M059J (cell line): ENCODE data around the gene ZNF805. TPM values are rescaled to one million over a fixed set of nuclear protein-coding genes. Genes with fewer than 3 reads are reported as not detected.

Experiments
- DNase-seq: peaks from one replicate; pipeline ENCODE4 v3.0.0-alpha.2; 2012; ENCODE audit warnings: low read depth
- total RNA-seq: library from RNA; depleted of rRNA; stranded (reverse); fragments of >200 nt; shearing (Covaris generic); gene quantifications from 2 replicates; pipeline ENCODE4 v1.2.3, GENCODE V29; 2014; rRNA removed

ZNF805 gene
- total RNA-seq, 1 experiment from 2014 or later: 13.3 TPM

DNA sequence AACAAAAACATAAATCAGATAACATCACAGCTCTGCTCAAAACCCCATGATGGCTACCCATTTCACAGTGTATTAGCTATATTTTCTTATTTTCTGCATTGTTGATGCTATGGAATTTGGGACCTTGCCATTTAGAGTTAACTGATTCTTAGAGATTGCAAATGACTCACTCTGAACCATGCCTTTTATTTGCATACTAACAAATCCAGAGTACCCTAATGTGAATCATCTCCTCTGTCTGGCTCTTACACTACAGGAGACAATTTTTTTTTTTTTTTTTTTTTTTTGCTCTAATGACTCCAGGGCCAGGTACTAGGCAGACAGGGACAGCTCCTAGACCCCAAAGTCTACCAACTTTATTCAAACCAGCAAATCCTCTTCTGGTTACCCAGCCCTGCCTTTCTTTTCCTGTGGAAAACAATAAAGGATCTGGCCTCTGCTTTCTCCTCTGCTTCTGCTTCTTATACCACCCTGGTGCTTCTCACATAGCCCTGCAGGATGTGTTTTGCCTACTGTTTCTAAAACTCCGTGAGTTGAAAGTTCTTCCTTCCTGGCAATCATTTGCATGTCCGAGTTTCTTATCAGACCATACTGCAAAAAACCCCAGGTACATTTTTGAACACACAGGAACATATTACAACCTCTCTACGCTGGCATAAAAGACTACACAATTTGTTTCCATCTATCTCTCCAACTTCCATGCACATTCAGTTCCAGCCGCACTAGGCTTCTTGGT is 29.3 kb downstream of the ZNF805 start:
- DNase-seq: peak; percentile 94

DNA sequence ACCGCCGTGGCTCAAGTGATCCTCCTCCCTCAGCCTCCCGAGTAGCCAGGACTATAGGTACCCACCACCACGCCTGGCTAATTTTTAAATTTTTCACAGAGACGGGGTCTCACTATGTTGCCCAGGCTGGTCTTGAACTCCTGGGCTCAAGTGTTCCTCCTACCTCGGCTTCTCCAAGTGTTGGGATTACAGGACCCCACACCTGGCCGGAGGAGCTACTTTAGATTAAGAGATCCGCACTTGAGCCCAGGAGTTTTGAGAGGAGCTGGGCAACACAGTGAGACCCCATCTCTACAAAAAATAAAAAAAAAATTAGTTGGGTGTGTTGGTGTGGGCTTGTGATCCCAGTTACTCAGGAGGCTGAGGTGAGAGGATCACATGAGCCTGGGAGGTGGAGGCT is 30.8 kb downstream of the ZNF805 start:
- DNase-seq: no peak

DNA sequence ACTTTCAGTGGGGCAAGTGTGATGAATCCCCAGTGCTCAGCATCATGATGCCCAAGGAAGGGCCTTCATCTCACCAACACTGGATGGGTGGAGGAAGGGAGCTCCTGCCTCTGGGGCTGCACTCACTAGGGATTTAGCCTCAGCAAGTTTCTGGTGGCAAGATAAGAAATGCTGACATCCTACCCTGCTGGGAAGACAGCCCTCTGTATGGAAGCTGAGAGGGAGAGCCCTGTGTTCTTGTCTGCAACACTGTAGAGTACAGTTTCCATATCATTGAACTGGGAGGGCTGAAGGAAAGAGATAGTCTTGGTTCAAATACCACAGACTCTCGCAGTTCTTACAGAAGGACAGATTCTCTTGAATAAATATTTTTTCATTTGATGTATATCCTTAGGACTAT is 32.6 kb downstream of the ZNF805 start:
- DNase-seq: no peak

DNA sequence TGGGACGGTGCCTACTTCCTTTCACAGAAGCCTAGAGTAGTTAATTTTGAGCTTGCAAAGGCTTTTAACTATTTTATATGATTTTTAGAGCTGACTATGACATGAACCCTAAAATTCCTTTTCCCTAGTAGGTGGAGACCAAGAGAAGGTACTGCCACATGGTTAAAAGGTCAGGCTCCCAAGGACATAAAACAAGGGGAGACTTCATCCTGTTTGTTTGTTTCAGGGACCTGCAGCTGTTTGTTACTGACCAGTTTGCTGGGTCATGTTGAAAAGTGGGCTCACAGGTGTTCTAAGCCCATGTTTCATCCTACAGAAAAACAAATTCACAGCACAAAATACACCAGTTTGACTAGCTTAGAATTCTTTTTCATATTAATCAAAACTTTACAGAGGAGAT is 36.0 kb downstream of the ZNF805 start:
- no peak for DNase-seq

DNA sequence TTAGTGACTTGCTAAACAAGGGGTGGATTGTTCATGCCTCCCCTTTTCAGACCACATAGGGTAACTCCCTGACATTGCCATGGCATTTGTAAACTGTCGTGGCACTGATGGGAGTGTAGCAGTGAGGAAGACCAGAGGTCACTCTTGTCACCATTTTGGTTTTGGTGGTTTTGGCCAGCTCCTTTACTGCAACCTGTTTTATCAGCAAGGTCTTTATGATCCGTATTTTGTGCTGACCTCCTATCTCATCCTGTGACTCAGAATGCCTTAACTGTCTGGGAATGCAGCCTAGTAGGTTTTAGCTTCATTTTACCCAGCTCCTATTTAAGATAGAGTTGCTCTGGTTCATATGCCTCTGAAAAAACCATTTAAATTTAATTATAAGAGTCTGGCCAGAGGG is 38.0 kb downstream of the ZNF805 start:
- DNase-seq: peak; percentile 96

DNA sequence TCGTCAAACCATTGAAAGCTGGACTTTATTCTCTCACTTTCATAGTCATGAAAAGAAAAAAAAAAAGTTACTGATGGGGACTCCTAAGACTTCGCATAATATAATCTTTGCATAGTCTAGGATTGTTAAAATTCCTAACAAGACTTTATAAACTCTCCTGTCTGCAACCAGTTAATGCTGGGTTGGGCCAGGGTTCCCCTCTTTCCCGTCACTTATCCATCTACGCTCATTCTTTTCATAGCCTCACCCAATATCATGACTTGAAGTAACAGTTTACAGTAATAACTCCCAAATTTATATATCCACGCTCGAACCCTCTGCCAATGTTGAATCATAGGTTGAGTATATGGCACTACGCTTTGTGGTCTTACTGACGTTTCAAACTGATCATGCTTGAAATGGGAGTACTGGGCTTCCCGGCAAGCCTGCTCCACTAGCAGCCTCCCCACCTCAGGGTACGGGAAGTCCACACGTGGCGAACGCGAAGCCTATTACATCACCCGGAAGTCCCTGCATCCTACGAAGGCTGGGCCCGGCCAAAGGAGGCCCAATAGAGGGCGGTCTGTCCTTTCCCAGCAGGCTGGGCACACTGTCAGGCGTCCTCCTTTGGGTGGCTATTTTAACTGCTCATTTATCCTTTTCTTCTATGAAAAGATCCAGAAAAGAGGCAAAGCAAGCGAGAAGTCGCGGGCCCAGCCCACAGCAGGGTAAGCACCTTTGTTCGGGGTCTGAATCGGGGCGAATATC is 39.2 kb downstream of the ZNF805 start:
- DNase-seq: peak; percentile 94

DNA sequence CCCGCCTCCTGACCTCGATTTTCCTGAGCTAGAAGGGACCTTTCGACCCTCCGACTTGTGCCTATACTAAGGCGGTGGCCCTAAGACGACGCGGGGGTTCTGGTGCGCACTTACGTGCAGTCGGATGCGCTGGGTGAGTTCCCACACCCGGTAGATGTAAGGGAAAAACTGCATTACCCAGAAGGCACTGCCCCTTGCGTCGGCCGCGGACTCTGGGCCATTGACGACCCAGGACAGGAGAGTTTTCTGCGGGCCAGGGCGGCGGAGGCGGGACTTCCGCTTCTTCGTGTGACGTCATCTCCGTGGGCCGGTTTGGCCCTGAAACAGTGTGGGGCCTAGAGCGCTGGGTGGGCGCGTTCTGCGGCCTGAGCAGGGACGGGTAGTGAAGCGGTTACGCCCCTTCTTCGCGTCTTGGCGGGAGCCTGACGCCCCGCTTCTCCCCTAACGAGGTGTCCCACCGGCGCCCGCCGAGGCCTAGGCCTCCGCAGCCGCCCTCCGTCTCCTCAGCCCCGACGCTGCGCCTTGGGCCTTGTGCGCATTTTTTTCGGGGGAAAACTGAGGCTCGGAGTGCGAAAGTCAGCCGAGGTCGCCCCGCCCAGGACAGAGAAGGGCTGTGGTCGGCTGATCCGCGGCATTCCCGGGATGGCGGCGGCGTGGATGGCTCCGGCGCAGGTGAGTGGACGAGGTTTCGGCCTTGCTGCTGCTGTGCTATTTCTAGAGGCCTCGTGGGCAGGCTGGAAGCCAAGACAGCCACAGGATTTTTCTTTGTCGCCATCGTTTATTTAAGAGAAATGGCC is 39.9 kb downstream of the ZNF805 start, which contains the start of gene ZNF460:
TSS of gene ZNF460 (plus strand) at position 321 of the 797 bp plus-strand sequence. CDS start at position 643, 322 bp downstream.
- DNase-seq: peak; percentile 96

DNA sequence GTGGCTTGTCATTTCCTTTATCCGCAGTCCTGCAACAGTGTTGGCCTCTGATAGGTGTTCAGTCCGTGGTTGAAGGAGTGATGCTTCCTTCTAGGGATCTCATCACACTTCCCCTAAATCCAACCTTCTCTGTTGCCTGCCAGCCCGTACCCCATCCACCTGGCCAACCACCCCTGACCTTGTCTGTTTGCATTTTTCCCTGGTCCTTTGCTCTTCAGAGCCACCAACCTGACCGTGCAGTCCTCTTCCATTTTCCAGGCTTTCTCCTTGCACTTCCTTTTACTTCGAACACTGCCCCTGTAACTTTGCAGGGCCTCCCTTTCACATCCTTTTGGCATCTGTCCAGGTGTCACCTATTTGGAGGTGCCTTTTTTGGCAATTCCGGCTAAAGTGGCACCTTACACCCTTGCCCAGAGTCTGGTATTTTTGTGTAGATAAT is 40.5 kb downstream of the ZNF805 start:
- DNase-seq: peak; percentile 34

DNA sequence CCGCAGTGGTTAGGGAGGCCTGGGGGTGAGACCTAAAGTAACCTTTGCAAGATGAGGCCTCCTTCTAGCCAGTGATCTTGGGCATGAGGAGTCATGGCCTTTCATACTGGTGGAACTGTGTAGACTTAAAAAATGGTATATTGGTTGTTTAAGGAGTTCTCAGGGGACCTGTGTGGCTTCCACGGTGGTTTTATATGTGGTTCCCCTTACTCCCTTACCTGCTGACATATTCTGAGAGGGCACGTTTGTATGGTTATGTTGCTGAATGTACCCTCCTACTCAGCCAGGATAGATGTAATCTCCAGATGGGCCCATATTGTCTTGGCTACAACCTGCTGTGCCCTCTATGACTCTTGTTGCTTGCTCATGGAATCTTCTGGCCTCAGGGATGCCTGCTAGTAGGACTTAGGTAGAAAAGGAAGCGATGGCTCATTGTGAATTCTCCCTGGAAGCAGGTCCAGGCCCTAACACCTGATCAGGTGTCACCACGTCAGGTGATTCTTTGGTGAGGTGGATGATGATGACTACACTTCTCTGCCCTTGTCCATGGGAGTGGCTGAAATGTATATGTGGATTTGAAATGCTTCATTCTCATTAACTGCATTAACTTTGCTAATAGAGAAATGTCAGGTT is 41.7 kb downstream of the ZNF805 start:
- no peak for DNase-seq

DNA sequence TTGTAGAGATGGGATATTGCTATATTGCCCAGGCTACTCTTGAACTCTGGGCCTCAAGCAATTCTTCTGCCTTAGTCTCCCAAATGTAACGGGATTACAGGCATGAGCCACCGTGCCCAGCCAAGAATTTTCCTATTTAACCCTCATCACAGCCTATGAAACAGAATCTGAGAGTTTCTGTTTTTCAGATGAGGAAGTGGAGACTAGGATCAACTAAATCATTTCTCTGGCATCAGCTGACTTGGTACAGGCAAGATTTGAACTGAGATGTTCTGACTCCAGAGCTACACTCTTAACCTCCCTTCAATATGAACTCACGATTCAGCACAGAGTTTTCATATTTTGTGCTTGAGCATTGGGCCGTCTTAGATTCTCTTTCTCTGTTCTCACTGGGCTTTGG is 47.9 kb downstream of the ZNF805 start:
- no peak for DNase-seq

DNA sequence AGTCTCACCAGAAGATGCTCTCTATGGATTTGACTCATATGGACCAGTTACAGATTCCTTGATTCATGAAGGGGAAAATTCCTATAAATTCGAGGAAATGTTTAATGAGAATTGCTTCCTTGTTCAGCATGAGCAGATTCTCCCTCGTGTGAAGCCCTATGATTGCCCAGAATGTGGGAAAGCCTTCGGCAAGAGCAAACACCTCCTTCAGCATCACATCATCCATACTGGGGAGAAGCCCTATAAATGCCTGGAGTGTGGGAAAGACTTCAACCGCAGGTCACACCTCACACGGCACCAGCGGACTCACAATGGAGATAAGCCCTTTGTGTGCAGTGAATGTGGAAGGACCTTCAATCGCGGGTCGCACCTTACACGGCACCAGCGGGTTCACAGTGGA is 50.5 kb downstream of the ZNF805 start:
- DNase-seq: no peak

DNA sequence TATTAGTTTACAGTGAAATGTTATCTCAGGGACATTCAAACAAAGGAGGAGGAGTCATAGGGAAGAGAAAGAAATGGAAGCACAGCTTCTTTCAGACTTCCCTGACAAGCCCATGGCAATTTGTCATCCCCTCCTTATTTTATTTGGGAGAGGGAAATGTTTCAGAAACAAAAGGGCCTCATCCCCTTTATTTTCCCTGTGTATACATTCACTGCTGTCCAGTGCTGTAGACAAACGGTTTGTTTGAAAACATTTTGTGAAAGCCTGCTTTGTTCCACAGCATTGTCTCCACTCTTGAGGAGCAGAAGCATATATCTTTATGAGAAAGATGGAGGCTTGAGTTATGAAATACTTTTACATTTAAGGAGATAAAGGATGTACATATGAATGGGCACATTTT is 52.1 kb downstream of the ZNF805 start:
- DNase-seq: no peak

DNA sequence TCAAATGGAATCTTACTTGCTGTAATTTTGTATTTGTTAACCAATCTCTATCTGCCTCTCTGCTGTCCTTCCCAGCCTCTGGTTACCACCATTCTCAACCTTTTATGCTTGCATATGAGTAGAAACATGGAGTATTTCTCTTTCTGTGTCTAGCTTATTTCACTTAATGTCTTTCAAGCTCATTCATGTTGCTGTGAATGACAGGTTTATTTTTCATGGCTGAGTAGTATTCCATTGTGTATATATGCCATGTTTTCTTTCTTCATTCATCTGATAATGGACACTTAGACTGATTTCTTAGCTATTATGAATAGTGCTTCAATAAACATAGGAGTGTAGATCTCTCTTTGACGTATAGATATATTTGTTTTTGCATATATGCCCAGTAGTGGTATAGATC is 53.3 kb downstream of the ZNF805 start:
- no peak for DNase-seq

DNA sequence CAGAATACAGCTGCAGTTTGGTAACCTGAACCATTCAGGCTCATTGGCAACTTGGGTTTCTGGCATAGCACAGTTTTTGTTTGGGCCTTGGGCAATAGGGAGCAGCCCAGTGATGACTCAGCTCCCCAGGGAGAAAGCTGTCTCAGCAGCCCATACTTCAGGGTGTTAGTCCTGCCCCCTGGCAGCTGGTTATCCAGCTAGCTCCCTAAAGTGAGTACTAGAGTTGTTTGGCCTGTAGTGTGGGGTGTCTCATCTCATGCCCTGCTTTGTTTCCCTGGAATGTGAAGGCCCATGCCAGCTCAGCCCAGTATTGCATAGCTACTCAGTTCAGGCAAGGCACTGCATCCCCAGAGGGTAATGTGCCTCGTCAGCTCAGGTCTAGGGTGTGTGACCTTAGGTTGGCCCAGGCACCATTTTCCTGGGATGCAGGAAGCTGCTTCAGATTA is 61.6 kb downstream of the ZNF805 start:
- peak; percentile 97 for DNase-seq

DNA sequence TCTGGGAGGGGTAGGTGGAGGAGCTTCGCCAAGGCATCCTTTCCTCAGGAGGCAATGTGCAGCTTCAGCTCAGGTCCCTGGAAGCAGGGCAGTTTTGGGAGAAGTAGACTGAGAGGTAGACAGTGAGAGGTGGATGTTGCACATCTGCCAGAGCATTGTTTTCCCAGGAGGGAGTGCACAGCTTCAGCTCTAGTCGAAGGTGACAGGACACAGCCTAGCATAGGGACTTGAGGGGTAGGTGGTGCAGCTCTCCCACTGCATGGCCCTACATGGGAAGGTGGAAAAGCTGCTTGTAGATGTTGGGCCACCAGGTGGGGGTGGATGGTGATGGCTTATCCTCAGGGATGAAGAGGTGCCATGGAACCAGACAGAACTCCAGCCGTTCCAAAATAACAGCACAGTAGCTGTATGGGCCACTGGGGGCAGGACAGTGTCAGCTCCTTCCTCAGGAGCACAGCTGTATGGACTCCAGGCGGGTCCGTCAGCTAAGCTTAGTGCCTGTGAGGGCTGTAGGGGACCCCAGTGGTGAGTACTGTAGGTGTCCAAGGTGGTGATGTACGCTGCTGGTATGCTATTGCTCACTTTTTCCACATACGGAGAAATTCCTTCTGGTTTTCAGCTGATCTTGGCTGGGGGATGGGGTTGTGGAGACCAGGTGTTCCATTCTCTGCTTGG is 62.4 kb downstream of the ZNF805 start:
- no peak for DNase-seq

Other genes with a start within 250 kb of the ZNF805 start
- gene USP29, start 120.6 kb upstream of the ZNF805 start, total RNA-seq: not detected in 2 replicates
- gene ZIM3, start 95.4 kb upstream of the ZNF805 start, total RNA-seq: not detected in 2 replicates
- gene DUXA, start 73.1 kb upstream of the ZNF805 start, total RNA-seq: not detected in 2 replicates
- gene ZNF264, start 49.1 kb upstream of the ZNF805 start, total RNA-seq: 12.3 and 31.1 TPM in 2 replicates
- 0.25 and 0.47 TPM in 2 replicates for gene AURKC, start 9.6 kb upstream of the ZNF805 start, total RNA-seq
- gene ZNF460, start 39.9 kb downstream of the ZNF805 start, total RNA-seq: 27.9 and 36.7 TPM in 2 replicates
- gene ZNF543, start 79.8 kb downstream of the ZNF805 start, total RNA-seq: 7.5 and 8.4 TPM in 2 replicates
- 8.0 and 11.8 TPM in 2 replicates for gene ZNF304, start 110.6 kb downstream of the ZNF805 start, total RNA-seq
- 32.7 and 34.6 TPM in 2 replicates for gene TRAPPC2B, start 122.9 kb downstream of the ZNF805 start, total RNA-seq
- 1.9 and 5.6 TPM in 2 replicates for gene ZNF547, start 122.9 kb downstream of the ZNF805 start, total RNA-seq
- 13.6 and 21.9 TPM in 2 replicates for gene ZNF548, start 149.2 kb downstream of the ZNF805 start, total RNA-seq
- 5.2 and 9.9 TPM in 2 replicates for gene ZNF17, start 170.5 kb downstream of the ZNF805 start, total RNA-seq
- gene ZNF749, start 194.7 kb downstream of the ZNF805 start, total RNA-seq: 3.2 and 7.0 TPM in 2 replicates
- 0.57 TPM in 1 of 2 replicates, not detected in the other for gene VN1R1, start 216.5 kb downstream of the ZNF805 start, total RNA-seq
- 14.9 and 15.1 TPM in 2 replicates for gene ZNF772, start 236.9 kb downstream of the ZNF805 start, total RNA-seq
- gene ZNF419, start 247.1 kb downstream of the ZNF805 start, total RNA-seq: 22.2 and 24.0 TPM in 2 replicates